GM12878 (cell line): ENCODE results near the gene KBTBD7. TPM values are rescaled to one million over a fixed set of nuclear protein-coding genes. Genes with fewer than 3 reads are reported as not detected.

ENCODE experiments used
- ATAC-seq: fragments of 200-7000 bp; cut with Tn5 transposase; 3 replicates; pipeline ENCODE4 v1.9.1; 2020; ENCODE audit warnings: mild to moderate bottlenecking, moderate library complexity
- BruUV-seq: library from RNA; stranded (reverse); fragments of 400-500 nt; replicated peaks from 2 replicates; lab custom pipeline; 2021; lab: Mats Ljungman, UMichigan
- CTCF ChIA-PET: fragments of 300-600 bp; sonication (Branson Sonifier 250); formaldehyde crosslinking; extraction: SDS; loops from one replicate; lab custom pipeline; 2021; ENCODE audit warnings: inconsistent platforms; lab: Yijun Ruan, JAX
- POLR2A ChIA-PET: fragments of 350-600 bp; formaldehyde crosslinking; extraction: SDS; loops from one replicate; lab custom pipeline; 2021; ENCODE audit warnings: inconsistent platforms; lab: Charles Lee
- RAD21 ChIA-PET: fragments of 300-600 bp; sonication (Branson Sonifier 250); formaldehyde crosslinking; loops from one replicate; lab custom pipeline; 2023; ENCODE audit warnings: antibody characterized with exemption; ENCODE audit not compliant: unreplicated experiment; lab: Charles Lee
- SMC1A ChIA-PET: fragments of 300-600 bp; sonication (Branson Sonifier 250); formaldehyde crosslinking; loops from one replicate; lab custom pipeline; 2023; ENCODE audit not compliant: unreplicated experiment, uncharacterized antibody; lab: Charles Lee
- DNase-seq: peaks from one replicate; pipeline ENCODE4 v3.0.0-alpha.2; 2011; ENCODE audit warnings: low read depth, low spot score
- FAIRE-seq: peaks from 3 replicates; lab custom pipeline; 2011; peaks lifted over from hg19 to GRCh38; lab: Jason Lieb, UNC
- H2AFZ ChIP-seq: 2 replicates; pipeline ENCODE4 v1.6.0; 2011; ENCODE audit warnings: low read depth, low read length, control low read depth; ENCODE audit not compliant: control insufficient read depth
- H3K27ac ChIP-seq: 2 replicates; pipeline ENCODE4 v1.5.1; 2011; ENCODE audit warnings: control low read depth; ENCODE audit not compliant: control insufficient read depth, insufficient read depth
- H3K27me3 ChIP-seq, 2 experiments: replicated peaks in 1 of 2; 2 replicates each; pipeline versions ENCODE4 v1.6.0 to v1.6.1; 2011; ENCODE audit warnings: low read length in 1 of 2; ENCODE audit not compliant: control insufficient read depth in 2 of 2, insufficient read depth in 2 of 2
- H3K36me3 ChIP-seq, 2 experiments: 2 replicates each; pipeline ENCODE4 v1.5.1; 2011; ENCODE audit warnings: low read length in 1 of 2; ENCODE audit not compliant: control insufficient read depth in 2 of 2, insufficient read depth in 2 of 2
- H3K4me1 ChIP-seq: 2 replicates; pipeline ENCODE4 v1.6.1; 2011; ENCODE audit warnings: mild to moderate bottlenecking, low read length, moderate library complexity, mixed read lengths; ENCODE audit not compliant: control insufficient read depth, insufficient read depth
- H3K4me2 ChIP-seq: 2 replicates; pipeline ENCODE4 v1.6.0; 2011; ENCODE audit warnings: control low read depth; ENCODE audit not compliant: control insufficient read depth, insufficient read depth
- H3K4me3 ChIP-seq: fragments of 200-600 bp; sonication (generic); 2 replicates; pipeline ENCODE4 v1.5.1; 2016
- H3K79me2 ChIP-seq: 2 replicates; pipeline ENCODE4 v1.6.0; 2011; ENCODE audit warnings: low read length; ENCODE audit not compliant: control insufficient read depth, insufficient read depth
- H3K9ac ChIP-seq: 2 replicates; pipeline ENCODE4 v1.8.0; 2011; ENCODE audit warnings: low read length, control low read depth, mixed read lengths; ENCODE audit not compliant: control insufficient read depth, insufficient read depth
- H3K9me3 ChIP-seq: replicated peaks from 3 replicates; pipeline ENCODE4 v1.5.1; 2011; ENCODE audit warnings: mild to moderate bottlenecking, low read length; ENCODE audit not compliant: control insufficient read depth, insufficient read depth
- H4K20me1 ChIP-seq: 2 replicates; pipeline ENCODE4 v1.6.0; 2011; ENCODE audit not compliant: control insufficient read depth, insufficient read depth
- CREB1 ChIP-seq: IDR thresholded peaks from 2 replicates; pipeline ENCODE4 v1.6.1; 2012; ENCODE audit warnings: low read depth, mild to moderate bottlenecking, inconsistent platforms
- YBX1 ChIP-seq: fragments of 450-650 bp; IDR thresholded peaks from 2 replicates; pipeline ENCODE4 v1.6.1; 2016; ENCODE audit warnings: antibody characterized with exemption
- WGBS: methylation state at CpG from one replicate; pipeline ENCODE4 v1.1.6; 2016; ENCODE audit warnings: low lambda C conversion rate; ENCODE audit not compliant: insufficient replicate concordance, insufficient coverage; ENCODE audit errors: missing lambda C conversion rate; 5-methylcytosine and 5-hydroxymethylcytosine counted together
- in situ Hi-C: fragments of 300-500 bp; cut with MboI; formaldehyde crosslinking; loops from 9 replicates; pipeline ENCODE4 v1.14.3; 2018; ENCODE audit warnings: mixed read lengths
- intact Hi-C: fragments of 100-400 bp; cut with micrococcal nuclease; formaldehyde crosslinking; loops from one replicate; pipeline ENCODE4 v1.14.2; 2022; ENCODE audit not compliant: unreplicated experiment
- polyA plus RNA-seq, 11 experiments: library from polyadenylated mRNA; depleted of rRNA in 4 of 11; unstranded in 6 of 11; stranded (reverse) in 5 of 11; fragments of >200 nt; fragmentation: Nextera tagmentation in 4 of 11; fragmentation: Illumina TruSeq in 1 of 11; extraction: Ambion mirVana in 4 of 11; extraction: Trizol in 1 of 11; gene quantifications; 1 replicate in 1 of 11; 2 replicates in 10 of 11; pipeline versions ENCODE4 v1.2.1 to v1.2.3, GENCODE V29; 2011 to 2016; ENCODE audit warnings: inconsistent platforms in 2 of 11, missing spikeins in 2 of 11, low read depth in 1 of 11
- total RNA-seq, 4 experiments: library from RNA; depleted of rRNA in 3 of 4; stranded (reverse); fragments of >200 nt in 3 of 4; fragmentation: Illumina TruSeq in 1 of 4; extraction: Trizol in 1 of 4; gene quantifications; 2 replicates each; pipeline versions ENCODE4 v1.2.1 to v1.2.3, GENCODE V29; 2013 to 2021
- TF ChIP-seq, protein P1 (sequence below): fragments of 450-650 bp; conservative IDR thresholded peaks from 2 replicates; pipeline ENCODE4 v1.6.1; 2017; ENCODE audit warnings: mild to moderate bottlenecking, moderate library complexity
- TF ChIP-seq, protein P2 (sequence below): fragments of 450-650 bp; IDR thresholded peaks from 2 replicates; pipeline ENCODE4 v1.6.1; 2017; ENCODE audit warnings: antibody characterized with exemption, mild to moderate bottlenecking, moderate library complexity

The KBTBD7 gene
- total and polyA plus RNA-seq, 10 of the 15 experiments (the other 5 are each of a cell fraction or from before 2014, with no cell fraction given): 1.8 to 6.0 (median 4.3) TPM

- H3K27ac ChIP-seq: no peak overlapping the region
- SMC1A ChIA-PET: no interaction called here
- H3K9ac ChIP-seq: no peak overlapping the region
- no peaks in the 10 kb centered on the region for H3K36me3 ChIP-seq
- BruUV-seq: no TSS peak
- DNase-seq: no peak
- TF ChIP-seq CREB1 (no peak), YBX1 (no peak)
- TF ChIP-seq, protein P1, sequence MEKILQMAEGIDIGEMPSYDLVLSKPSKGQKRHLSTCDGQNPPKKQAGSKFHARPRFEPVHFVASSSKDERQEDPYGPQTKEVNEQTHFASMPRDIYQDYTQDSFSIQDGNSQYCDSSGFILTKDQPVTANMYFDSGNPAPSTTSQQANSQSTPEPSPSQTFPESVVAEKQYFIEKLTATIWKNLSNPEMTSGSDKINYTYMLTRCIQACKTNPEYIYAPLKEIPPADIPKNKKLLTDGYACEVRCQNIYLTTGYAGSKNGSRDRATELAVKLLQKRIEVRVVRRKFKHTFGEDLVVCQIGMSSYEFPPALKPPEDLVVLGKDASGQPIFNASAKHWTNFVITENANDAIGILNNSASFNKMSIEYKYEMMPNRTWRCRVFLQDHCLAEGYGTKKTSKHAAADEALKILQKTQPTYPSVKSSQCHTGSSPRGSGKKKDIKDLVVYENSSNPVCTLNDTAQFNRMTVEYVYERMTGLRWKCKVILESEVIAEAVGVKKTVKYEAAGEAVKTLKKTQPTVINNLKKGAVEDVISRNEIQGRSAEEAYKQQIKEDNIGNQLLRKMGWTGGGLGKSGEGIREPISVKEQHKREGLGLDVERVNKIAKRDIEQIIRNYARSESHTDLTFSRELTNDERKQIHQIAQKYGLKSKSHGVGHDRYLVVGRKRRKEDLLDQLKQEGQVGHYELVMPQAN: no peak
- TF ChIP-seq, protein P2, sequence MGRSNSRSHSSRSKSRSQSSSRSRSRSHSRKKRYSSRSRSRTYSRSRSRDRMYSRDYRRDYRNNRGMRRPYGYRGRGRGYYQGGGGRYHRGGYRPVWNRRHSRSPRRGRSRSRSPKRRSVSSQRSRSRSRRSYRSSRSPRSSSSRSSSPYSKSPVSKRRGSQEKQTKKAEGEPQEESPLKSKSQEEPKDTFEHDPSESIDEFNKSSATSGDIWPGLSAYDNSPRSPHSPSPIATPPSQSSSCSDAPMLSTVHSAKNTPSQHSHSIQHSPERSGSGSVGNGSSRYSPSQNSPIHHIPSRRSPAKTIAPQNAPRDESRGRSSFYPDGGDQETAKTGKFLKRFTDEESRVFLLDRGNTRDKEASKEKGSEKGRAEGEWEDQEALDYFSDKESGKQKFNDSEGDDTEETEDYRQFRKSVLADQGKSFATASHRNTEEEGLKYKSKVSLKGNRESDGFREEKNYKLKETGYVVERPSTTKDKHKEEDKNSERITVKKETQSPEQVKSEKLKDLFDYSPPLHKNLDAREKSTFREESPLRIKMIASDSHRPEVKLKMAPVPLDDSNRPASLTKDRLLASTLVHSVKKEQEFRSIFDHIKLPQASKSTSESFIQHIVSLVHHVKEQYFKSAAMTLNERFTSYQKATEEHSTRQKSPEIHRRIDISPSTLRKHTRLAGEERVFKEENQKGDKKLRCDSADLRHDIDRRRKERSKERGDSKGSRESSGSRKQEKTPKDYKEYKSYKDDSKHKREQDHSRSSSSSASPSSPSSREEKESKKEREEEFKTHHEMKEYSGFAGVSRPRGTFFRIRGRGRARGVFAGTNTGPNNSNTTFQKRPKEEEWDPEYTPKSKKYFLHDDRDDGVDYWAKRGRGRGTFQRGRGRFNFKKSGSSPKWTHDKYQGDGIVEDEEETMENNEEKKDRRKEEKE: no peak
- H3K27me3 ChIP-seq: no peaks in the 10 kb centered on the region
- CTCF ChIA-PET: no interaction called here
- RAD21 ChIA-PET: no interaction called here
- H3K79me2 ChIP-seq: peaks cover 8% of the 10 kb centered on the region
- intact Hi-C loops: no loop called here
- no peak overlapping the region for H2AFZ ChIP-seq
- FAIRE-seq: no peak
- H3K4me2 ChIP-seq: peak overlapping the region; percentile 64
- no peak for ATAC-seq
- 98% methylated on average over 18 of the region's 18 CpGs for WGBS
- POLR2A ChIA-PET: no interaction called here
- H3K4me1 ChIP-seq: peaks cover under 1% of the 10 kb centered on the region
- in situ Hi-C loops: loop anchor here (5.0 kb wide), 1 partner anchor 61 kb away; the partner anchor contains the start of gene KBTBD6
- no peaks in the 10 kb centered on the region for H4K20me1 ChIP-seq
- no peaks in the 10 kb centered on the region for H3K9me3 ChIP-seq
- H3K4me3 ChIP-seq: peak overlapping the region; percentile 86; the same call in 1 of the 2 replicates
Observed at GRCh38 chr13:41193469-41193868, 900 bp downstream of the KBTBD7 start.
